ENCODE measurements around the gene CYB561D1. TPM values are rescaled to one million over a fixed set of nuclear protein-coding genes. Genes with fewer than 3 reads are reported as not detected.
A peak's percentile ranks its signal among the peaks of the same experiment; 100 is the strongest.

CYB561D1 gene
- total RNA-seq, 1 donor from 2014 or later, result 4.0 TPM

- DNase-seq (ENCODE audit: low read depth, low spot score), result peak; percentile 62
These were observed 52.6 kb downstream of the CYB561D1 start for GRCh38 chr1:109546311-109547109.

- no peak for DNase-seq (ENCODE audit: low read depth, low spot score)
These were observed 53.8 kb downstream of the CYB561D1 start for GRCh38 chr1:109547463-109548320.

- peak; percentile 84 for DNase-seq (ENCODE audit: low read depth, low spot score)
These were observed 54.7 kb downstream of the CYB561D1 start, which contains the start of gene GNAI3 for GRCh38 chr1:109548321-109549267. TSS of gene GNAI3 (plus strand) at chr1:109548615. CDS start at chr1:109548721, 106 bp downstream.

Other genes starting within 250 kb of the CYB561D1 start
- gene CELSR2, start 244.6 kb upstream of the CYB561D1 start, total RNA-seq, result 1.1 and 1.3 TPM in 2 replicates
- gene PSRC1, start 210.9 kb upstream of the CYB561D1 start, total RNA-seq, result 5.5 and 12.8 TPM in 2 replicates
- gene MYBPHL, start 187.1 kb upstream of the CYB561D1 start, total RNA-seq, result not detected in 2 replicates
- 14.5 and 18.4 TPM in 2 replicates for gene SORT1, start 96.2 kb upstream of the CYB561D1 start, total RNA-seq
- gene PSMA5, start 67.6 kb upstream of the CYB561D1 start, total RNA-seq, result 69.6 and 74.4 TPM in 2 replicates
- gene SYPL2, start 27.5 kb upstream of the CYB561D1 start, total RNA-seq, result 0.04 TPM in 1 of 2 replicates, not detected in the other
- gene ATXN7L2, start 10.2 kb upstream of the CYB561D1 start, total RNA-seq, result 0.99 and 1.1 TPM in 2 replicates
- gene AMIGO1, start 15.6 kb downstream of the CYB561D1 start, total RNA-seq, result 1.8 and 2.4 TPM in 2 replicates
- 0.14 and 0.46 TPM in 2 replicates for gene GPR61, start 45.8 kb downstream of the CYB561D1 start, total RNA-seq
- 18.7 and 21.4 TPM in 2 replicates for gene GNAI3, start 54.5 kb downstream of the CYB561D1 start, total RNA-seq
- 0.26 and 0.42 TPM in 2 replicates for gene GNAT2, start 125.5 kb downstream of the CYB561D1 start, total RNA-seq
- gene AMPD2, start 125.7 kb downstream of the CYB561D1 start, total RNA-seq, result 47.8 and 49.5 TPM in 2 replicates
- 2.5 and 3.3 TPM in 2 replicates for gene GSTM4, start 162.0 kb downstream of the CYB561D1 start, total RNA-seq
- gene GSTM2, start 174.0 kb downstream of the CYB561D1 start, total RNA-seq, result 1.1 and 7.2 TPM in 2 replicates
- not detected in 2 replicates for gene GSTM1, start 193.7 kb downstream of the CYB561D1 start, total RNA-seq
- 0.13 and 0.18 TPM in 2 replicates for gene GSTM5, start 218.2 kb downstream of the CYB561D1 start, total RNA-seq
- 25.0 and 57.0 TPM in 2 replicates for gene GSTM3, start 246.9 kb downstream of the CYB561D1 start, total RNA-seq